ENCODE results near the gene GRIN2D. TPM values are rescaled to one million over a fixed set of nuclear protein-coding genes. Genes with fewer than 3 reads are reported as not detected.

Gene GRIN2D
- total RNA-seq, 1 experiment from 2014 or later, result 23.0 TPM

DNA sequence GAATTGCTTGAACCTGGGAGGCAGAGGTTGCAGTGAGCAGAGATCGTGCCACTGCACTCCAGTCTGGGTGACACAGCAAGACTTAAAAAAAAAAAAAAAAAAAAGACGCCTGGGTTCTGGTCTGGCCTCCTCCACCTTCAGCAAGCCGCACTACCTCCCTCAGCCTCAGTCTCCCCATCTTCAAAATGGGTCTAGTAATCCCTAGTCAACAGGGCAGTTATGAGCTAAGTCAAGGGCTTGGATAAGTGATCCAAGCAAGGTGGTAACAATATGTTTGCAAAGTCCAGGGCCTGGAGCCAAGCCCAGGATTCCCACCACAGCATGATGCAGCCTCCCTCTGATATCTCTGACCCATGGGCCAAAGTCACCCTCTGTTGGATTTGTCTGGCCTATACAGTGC lies 6.5 kb upstream of the GRIN2D start:
- Mint-ChIP-seq H3K27me3 (ENCODE audit: low read depth) (peaks cover 3% of the 10 kb centered on the region; the same call in 1 of the 2 replicates), H3K27ac (no peak overlapping the region), H3K4me1 (peaks cover 6% of the 10 kb centered on the region), H3K4me3 (no peak overlapping the region), H3K36me3 (peaks cover 49% of the 10 kb centered on the region), H3K9me3 (no peaks in the 10 kb centered on the region)
- DNase-seq (ENCODE audit: low spot score), result no peak
- POLR2A ChIA-PET, result no interaction called here
- no peak for ATAC-seq
- CTCF ChIA-PET, result interaction anchor here (0.7 kb wide), 1 partner anchor 722 kb away, joined by 3 read pairs; no protein-coding TSS in a partner anchor
- TF ChIP-seq ETV6 (CRISPR knock-in tag; IDR thresholded peaks at IDR 0.05) (no peak), SP1 (CRISPR knock-in tag; conservative IDR thresholded peaks at IDR 0.05) (no peak)
- TF ChIP-seq, protein P1, sequence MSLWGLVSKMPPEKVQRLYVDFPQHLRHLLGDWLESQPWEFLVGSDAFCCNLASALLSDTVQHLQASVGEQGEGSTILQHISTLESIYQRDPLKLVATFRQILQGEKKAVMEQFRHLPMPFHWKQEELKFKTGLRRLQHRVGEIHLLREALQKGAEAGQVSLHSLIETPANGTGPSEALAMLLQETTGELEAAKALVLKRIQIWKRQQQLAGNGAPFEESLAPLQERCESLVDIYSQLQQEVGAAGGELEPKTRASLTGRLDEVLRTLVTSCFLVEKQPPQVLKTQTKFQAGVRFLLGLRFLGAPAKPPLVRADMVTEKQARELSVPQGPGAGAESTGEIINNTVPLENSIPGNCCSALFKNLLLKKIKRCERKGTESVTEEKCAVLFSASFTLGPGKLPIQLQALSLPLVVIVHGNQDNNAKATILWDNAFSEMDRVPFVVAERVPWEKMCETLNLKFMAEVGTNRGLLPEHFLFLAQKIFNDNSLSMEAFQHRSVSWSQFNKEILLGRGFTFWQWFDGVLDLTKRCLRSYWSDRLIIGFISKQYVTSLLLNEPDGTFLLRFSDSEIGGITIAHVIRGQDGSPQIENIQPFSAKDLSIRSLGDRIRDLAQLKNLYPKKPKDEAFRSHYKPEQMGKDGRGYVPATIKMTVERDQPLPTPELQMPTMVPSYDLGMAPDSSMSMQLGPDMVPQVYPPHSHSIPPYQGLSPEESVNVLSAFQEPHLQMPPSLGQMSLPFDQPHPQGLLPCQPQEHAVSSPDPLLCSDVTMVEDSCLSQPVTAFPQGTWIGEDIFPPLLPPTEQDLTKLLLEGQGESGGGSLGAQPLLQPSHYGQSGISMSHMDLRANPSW (CRISPR knock-in tag; conservative IDR thresholded peaks at IDR 0.05; ENCODE audit: low read depth), result no peak

GRCh38 chr19:48390188-48391099 lies 3.0 kb upstream of the GRIN2D start:
- DNase-seq (ENCODE audit: low spot score), result peak; percentile 81
- ChIA-PET POLR2A (interaction anchor here (0.6 to 2.3 kb wide), 10 partner anchors 10 to 229 kb away, joined by 3 to 15 read pairs (median 4); partner anchors contain the start of genes GRWD1, SPHK2, SYNGR4 and TMEM143), CTCF (interaction anchor here (0.6 to 2.7 kb wide), 54 partner anchors 7 to 356 kb away, joined by 3 to 92 read pairs (median 7); partner anchors contain the start of genes GRWD1, IZUMO1, KCNJ14 and LIG1)
- peak; percentile 61 for ATAC-seq
- Mint-ChIP-seq H3K9me3 (no peaks in the 10 kb centered on the region), H3K4me1 (peaks cover 22% of the 10 kb centered on the region), H3K36me3 (peaks cover 23% of the 10 kb centered on the region), H3K27ac (peak overlapping the region; percentile 60; the same call in 1 of the 2 replicates), H3K4me3 (peak overlapping the region; percentile 91), H3K27me3 (ENCODE audit: low read depth) (peaks cover 33% of the 10 kb centered on the region)
- TF ChIP-seq NFE2L1 (CRISPR knock-in tag; IDR thresholded peaks at IDR 0.05) (no peak), JUN (CRISPR knock-in tag; IDR thresholded peaks at IDR 0.05) (peak; percentile 56), TEAD1 (CRISPR knock-in tag; IDR thresholded peaks at IDR 0.05) (peak; percentile 51; the same call in 1 of the 2 replicates), RORB (CRISPR knock-in tag; IDR thresholded peaks at IDR 0.05) (no peak), ETV6 (CRISPR knock-in tag; IDR thresholded peaks at IDR 0.05) (no peak), GABPB1 (CRISPR knock-in tag; IDR thresholded peaks at IDR 0.05) (peak; percentile 50), ZNF263 (CRISPR knock-in tag; IDR thresholded peaks at IDR 0.05; ENCODE audit: low read depth) (no peak), JAZF1 (CRISPR knock-in tag; IDR thresholded peaks at IDR 0.05) (no peak), ZNF416 (CRISPR knock-in tag; IDR thresholded peaks at IDR 0.05) (no peak), MXD4 (CRISPR knock-in tag; IDR thresholded peaks at IDR 0.05; ENCODE audit: borderline replicate concordance) (no peak), TCF7 (CRISPR knock-in tag; IDR thresholded peaks at IDR 0.05; ENCODE audit: low read depth) (no peak), FOXJ3 (CRISPR knock-in tag; IDR thresholded peaks at IDR 0.05; ENCODE audit: borderline replicate concordance) (no peak), PREB (CRISPR knock-in tag; IDR thresholded peaks at IDR 0.05; ENCODE audit: borderline replicate concordance) (no peak)
- TF ChIP-seq, protein P1 (CRISPR knock-in tag; conservative IDR thresholded peaks at IDR 0.05; ENCODE audit: low read depth), result no peak
- TF ChIP-seq, protein P2, sequence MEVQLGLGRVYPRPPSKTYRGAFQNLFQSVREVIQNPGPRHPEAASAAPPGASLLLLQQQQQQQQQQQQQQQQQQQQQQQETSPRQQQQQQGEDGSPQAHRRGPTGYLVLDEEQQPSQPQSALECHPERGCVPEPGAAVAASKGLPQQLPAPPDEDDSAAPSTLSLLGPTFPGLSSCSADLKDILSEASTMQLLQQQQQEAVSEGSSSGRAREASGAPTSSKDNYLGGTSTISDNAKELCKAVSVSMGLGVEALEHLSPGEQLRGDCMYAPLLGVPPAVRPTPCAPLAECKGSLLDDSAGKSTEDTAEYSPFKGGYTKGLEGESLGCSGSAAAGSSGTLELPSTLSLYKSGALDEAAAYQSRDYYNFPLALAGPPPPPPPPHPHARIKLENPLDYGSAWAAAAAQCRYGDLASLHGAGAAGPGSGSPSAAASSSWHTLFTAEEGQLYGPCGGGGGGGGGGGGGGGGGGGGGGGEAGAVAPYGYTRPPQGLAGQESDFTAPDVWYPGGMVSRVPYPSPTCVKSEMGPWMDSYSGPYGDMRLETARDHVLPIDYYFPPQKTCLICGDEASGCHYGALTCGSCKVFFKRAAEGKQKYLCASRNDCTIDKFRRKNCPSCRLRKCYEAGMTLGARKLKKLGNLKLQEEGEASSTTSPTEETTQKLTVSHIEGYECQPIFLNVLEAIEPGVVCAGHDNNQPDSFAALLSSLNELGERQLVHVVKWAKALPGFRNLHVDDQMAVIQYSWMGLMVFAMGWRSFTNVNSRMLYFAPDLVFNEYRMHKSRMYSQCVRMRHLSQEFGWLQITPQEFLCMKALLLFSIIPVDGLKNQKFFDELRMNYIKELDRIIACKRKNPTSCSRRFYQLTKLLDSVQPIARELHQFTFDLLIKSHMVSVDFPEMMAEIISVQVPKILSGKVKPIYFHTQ (CRISPR knock-in tag; IDR thresholded peaks at IDR 0.05), result no peak
- TF ChIP-seq, protein P3, sequence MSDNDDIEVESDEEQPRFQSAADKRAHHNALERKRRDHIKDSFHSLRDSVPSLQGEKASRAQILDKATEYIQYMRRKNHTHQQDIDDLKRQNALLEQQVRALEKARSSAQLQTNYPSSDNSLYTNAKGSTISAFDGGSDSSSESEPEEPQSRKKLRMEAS (CRISPR knock-in tag; IDR thresholded peaks at IDR 0.05), result peak; percentile 50
- TF ChIP-seq, protein P4, sequence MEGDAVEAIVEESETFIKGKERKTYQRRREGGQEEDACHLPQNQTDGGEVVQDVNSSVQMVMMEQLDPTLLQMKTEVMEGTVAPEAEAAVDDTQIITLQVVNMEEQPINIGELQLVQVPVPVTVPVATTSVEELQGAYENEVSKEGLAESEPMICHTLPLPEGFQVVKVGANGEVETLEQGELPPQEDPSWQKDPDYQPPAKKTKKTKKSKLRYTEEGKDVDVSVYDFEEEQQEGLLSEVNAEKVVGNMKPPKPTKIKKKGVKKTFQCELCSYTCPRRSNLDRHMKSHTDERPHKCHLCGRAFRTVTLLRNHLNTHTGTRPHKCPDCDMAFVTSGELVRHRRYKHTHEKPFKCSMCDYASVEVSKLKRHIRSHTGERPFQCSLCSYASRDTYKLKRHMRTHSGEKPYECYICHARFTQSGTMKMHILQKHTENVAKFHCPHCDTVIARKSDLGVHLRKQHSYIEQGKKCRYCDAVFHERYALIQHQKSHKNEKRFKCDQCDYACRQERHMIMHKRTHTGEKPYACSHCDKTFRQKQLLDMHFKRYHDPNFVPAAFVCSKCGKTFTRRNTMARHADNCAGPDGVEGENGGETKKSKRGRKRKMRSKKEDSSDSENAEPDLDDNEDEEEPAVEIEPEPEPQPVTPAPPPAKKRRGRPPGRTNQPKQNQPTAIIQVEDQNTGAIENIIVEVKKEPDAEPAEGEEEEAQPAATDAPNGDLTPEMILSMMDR (IDR thresholded peaks at IDR 0.05), result peak; percentile 53
- TF ChIP-seq, protein P5, sequence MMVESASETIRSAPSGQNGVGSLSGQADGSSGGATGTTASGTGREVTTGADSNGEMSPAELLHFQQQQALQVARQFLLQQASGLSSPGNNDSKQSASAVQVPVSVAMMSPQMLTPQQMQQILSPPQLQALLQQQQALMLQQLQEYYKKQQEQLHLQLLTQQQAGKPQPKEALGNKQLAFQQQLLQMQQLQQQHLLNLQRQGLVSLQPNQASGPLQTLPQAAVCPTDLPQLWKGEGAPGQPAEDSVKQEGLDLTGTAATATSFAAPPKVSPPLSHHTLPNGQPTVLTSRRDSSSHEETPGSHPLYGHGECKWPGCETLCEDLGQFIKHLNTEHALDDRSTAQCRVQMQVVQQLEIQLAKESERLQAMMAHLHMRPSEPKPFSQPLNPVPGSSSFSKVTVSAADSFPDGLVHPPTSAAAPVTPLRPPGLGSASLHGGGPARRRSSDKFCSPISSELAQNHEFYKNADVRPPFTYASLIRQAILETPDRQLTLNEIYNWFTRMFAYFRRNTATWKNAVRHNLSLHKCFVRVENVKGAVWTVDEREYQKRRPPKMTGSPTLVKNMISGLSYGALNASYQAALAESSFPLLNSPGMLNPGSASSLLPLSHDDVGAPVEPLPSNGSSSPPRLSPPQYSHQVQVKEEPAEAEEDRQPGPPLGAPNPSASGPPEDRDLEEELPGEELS (CRISPR knock-in tag; IDR thresholded peaks at IDR 0.05), result no peak
